AG09319 (cell line): ENCODE data around the gene KHNYN.

ENCODE experiments used
- DNase-seq: peaks from one replicate; pipeline ENCODE4 v3.0.0-alpha.2; 2010; ENCODE audit warnings: low read depth; ENCODE audit errors: extremely low read depth
- CTCF ChIP-seq: IDR thresholded peaks from 2 replicates; pipeline ENCODE4 v1.5.1; 2011; ENCODE audit warnings: low read depth, mild to moderate bottlenecking, inconsistent platforms, low read length, moderate library complexity

KHNYN gene

DNA sequence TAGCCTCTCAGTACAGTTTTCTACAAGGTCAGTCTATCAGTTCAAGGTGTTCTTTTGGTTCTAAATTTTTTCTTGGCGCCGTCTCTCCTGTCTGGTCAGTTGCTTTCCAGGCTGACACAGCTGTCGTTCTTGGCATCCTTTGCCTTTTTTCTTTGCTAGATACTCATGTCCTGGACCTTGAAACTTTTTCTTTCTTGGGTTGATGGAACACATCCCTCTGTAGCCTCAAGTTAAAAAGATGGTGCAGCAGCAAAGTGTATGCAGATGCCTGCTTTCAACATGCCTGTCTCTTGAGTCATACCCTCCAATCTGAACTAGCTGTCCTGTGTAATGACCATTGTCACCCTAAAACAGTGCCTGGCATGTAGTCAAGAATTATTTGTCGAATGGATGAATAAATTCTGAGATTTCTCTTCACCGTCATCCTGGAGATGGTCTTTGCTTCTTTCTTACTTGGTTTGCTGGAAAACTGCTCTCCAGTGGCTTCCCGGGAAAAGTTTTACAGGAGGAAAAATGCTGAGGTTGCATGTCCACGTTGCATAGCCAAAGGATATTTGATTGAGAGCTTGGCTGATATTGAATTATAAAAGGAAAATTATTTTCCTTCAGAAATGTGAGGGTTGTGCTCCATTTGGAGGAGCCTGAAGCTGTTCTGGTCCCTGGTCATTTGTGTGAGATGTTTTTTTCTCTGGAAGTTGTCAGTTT lies 26.3 kb upstream of the KHNYN start:
- DNase-seq = no peak
- no peak for TF ChIP-seq CTCF

- no peak for DNase-seq
- no peak for TF ChIP-seq CTCF
Measured at GRCh38 chr14:24404814-24405213, 24.9 kb upstream of the KHNYN start.

DNA sequence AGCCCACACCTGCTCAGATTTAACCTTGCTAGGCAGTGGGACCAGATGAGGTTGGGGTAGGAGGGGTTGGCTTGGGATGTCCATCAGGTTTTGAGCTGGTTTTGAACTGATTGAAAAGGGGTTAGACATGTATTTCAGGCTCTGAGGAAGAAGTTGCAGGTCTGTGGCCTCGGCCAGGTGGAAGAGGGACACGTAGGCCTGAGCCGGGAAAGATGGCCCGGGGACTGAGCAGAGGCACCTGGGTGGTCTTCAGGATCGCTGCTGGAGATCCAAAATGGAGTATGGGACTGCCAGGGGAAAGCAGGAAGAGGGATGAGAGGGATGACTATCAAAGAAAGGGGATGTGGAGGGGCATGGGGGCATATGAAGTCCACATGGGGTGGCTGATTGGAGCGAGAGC lies 23.3 kb upstream of the KHNYN start:
- no peak for TF ChIP-seq CTCF
- DNase-seq = no peak

DNA sequence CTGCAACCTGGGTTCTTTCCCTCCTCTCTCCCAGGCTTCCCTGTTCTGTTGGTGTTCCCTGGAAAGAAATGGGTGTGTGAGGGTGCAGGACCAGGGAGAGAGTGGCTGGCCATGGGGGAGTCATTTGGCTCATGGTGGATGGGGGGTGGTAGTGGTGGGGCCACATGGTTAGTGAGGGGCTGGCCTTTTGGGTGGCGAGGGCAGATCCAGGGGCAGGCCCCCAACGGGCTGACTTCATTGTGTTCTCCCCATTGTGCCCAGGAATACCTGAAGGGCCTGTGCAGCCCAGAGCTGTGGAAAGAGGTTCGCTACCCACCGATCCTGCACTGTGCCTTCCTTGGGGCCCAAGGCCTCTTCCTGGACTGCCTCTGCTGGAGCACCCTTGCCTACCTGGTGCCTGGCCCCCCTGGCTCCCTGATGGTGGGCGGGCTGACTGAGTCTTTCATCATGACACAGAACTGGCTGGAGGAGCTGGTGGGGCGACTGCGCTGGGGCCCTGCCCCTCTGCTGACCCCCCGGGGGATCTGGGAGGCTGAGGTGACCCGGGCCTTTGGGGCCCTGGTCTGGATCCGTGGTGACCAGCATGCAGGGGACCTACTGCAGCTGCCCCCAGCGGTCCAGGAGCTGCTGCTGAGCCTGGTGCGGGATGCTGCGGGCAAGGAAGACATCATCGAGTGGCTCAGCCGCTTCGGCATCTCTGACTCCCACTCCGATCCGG lies 22.0 kb upstream of the KHNYN start:
- TF ChIP-seq CTCF = no peak
- DNase-seq = no peak

GRCh38 chr14:24408764-24409163 lies 21.0 kb upstream of the KHNYN start:
- no peak for TF ChIP-seq CTCF
- DNase-seq = no peak

DNA sequence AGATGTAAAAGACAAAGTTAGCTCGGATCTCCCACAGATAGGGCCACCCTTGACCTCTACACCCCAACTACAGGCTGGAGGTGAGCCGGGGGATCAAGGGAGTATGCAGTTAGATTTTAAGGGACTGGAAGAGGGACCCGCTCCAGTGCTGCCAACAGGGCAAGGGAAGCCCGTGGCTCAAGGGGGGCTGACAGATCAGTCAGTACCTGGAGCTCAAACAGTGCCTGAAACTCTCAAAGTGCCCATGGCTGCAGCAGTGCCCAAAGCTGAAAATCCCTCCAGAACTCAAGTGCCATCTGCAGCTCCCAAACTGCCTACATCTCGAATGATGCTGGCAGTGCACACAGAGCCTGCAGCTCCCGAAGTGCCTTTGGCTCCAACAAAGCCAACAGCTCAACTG lies 20.6 kb upstream of the KHNYN start:
- TF ChIP-seq CTCF = no peak
- no peak for DNase-seq

DNA sequence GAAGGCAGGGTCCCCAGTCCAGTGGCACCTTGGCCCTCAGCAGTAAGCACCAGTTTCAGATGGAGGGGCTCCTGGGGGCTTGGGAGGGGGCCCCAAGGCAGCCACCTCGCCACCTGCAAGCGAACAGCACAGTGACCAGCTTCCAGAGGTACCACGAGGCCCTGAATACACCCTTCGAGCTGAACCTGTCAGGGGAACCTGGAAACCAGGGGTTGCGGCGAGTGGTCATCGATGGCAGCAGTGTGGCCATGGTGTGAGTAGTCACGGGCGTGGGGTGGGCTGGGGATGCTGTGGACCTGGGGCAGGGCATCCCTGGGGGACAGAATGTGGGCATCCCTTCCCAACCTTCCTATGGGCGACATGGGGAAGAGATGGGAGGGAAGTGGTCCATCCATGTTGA lies 19.8 kb upstream of the KHNYN start:
- no peak for DNase-seq

More for the DNA sequence above, 19.8 kb upstream of the KHNYN start:
- TF ChIP-seq CTCF = no peak
